HEK293T (cell line): ENCODE measurements around the gene SDHAF3.
"Not testable (repeated sequence)": the region's sequence is repeated elsewhere in the genome, so short reads cannot be mapped to it uniquely, and the experiment has no call there.

Experiments
- CTCF ChIA-PET: fragments of 350-600 bp; formaldehyde crosslinking; extraction: SDS; loops from one replicate; lab custom pipeline; 2021; ENCODE audit warnings: antibody characterized with exemption, inconsistent platforms; lab: Yijun Ruan, JAX
- POLR2A ChIA-PET: fragments of 350-600 bp; formaldehyde crosslinking; extraction: SDS; loops from one replicate; lab custom pipeline; 2020; ENCODE audit warnings: antibody characterized with exemption, inconsistent platforms; lab: Yijun Ruan, JAX
- DNase-seq: peaks from one replicate; pipeline ENCODE4 v3.0.0; 2012; ENCODE audit warnings: mixed read lengths; ENCODE audit errors: extremely low spot score
- ARNT ChIP-seq: fragments of 450-650 bp; IDR thresholded peaks from 2 replicates; pipeline ENCODE4 v1.6.1; 2017; ENCODE audit warnings: mild to moderate bottlenecking
- BHLHE40 ChIP-seq: fragments of 450-650 bp; IDR thresholded peaks from 2 replicates; pipeline ENCODE4 v1.6.1; 2016; ENCODE audit warnings: mild to moderate bottlenecking, moderate library complexity, borderline replicate concordance
- CTBP1 ChIP-seq: fragments of 450-650 bp; IDR thresholded peaks from 2 replicates; pipeline ENCODE4 v1.6.1; 2016; ENCODE audit warnings: borderline replicate concordance
- ELF4 ChIP-seq: fragments of 450-650 bp; IDR thresholded peaks from 2 replicates; pipeline ENCODE4 v1.6.1; 2017; ENCODE audit warnings: antibody characterized with exemption
- FOXA1 ChIP-seq: fragments of 450-650 bp; IDR thresholded peaks from 2 replicates; pipeline ENCODE4 v1.6.1; 2016; ENCODE audit warnings: mild to moderate bottlenecking
- FOXM1 ChIP-seq: fragments of 450-650 bp; IDR thresholded peaks from 2 replicates; pipeline ENCODE4 v1.6.1; 2017; ENCODE audit warnings: mild to moderate bottlenecking, borderline replicate concordance
- HDGF ChIP-seq: fragments of 450-650 bp; IDR thresholded peaks from 2 replicates; pipeline ENCODE4 v1.6.1; 2017; ENCODE audit warnings: antibody characterized with exemption, borderline replicate concordance
- L3MBTL2 ChIP-seq: fragments of 450-650 bp; conservative IDR thresholded peaks from 2 replicates; pipeline ENCODE4 v1.6.1; 2016; ENCODE audit warnings: mild to moderate bottlenecking
- LEF1 ChIP-seq: fragments of 450-650 bp; IDR thresholded peaks from 2 replicates; pipeline ENCODE4 v1.6.1; 2017; ENCODE audit warnings: mild to moderate bottlenecking, borderline replicate concordance
- NFRKB ChIP-seq: fragments of 450-650 bp; IDR thresholded peaks from 2 replicates; pipeline ENCODE4 v1.6.1; 2016; ENCODE audit warnings: mild to moderate bottlenecking, moderate library complexity
- PKNOX1 ChIP-seq: fragments of 450-650 bp; IDR thresholded peaks from 2 replicates; pipeline ENCODE4 v1.6.1; 2016
- SP1 ChIP-seq: fragments of 450-650 bp; IDR thresholded peaks from 2 replicates; pipeline ENCODE4 v1.6.1; 2017
- SUZ12 ChIP-seq: fragments of 450-650 bp; IDR thresholded peaks from 2 replicates; pipeline ENCODE4 v1.6.1; 2016; ENCODE audit warnings: mild to moderate bottlenecking
- TARDBP ChIP-seq: fragments of 450-650 bp; IDR thresholded peaks from 2 replicates; pipeline ENCODE4 v1.6.1; 2016
- ZNF384 ChIP-seq: fragments of 450-650 bp; IDR thresholded peaks from 2 replicates; pipeline ENCODE4 v1.6.1; 2016

SDHAF3 gene

GRCh38 chr7:97179454-97180104 lies 62.1 kb downstream of the SDHAF3 start:
- DNase-seq, result peak; percentile 59
- TF ChIP-seq FOXM1, result no peak
- TF ChIP-seq FOXA1, result no peak
- no peak for TF ChIP-seq LEF1
- TF ChIP-seq PKNOX1, result no peak
- ChIA-PET POLR2A (no interaction called here), CTCF (interaction anchor here (0.6 to 1.0 kb wide), 8 partner anchors 11 to 863 kb away, joined by 3 to 16 read pairs (median 3); no protein-coding TSS in a partner anchor)

- TF ChIP-seq LEF1 (no peak), TARDBP (no peak), PKNOX1 (no peak), NFRKB (no peak)
- no peak for DNase-seq
- ChIA-PET POLR2A (interaction anchor here (1.2 kb wide), 1 partner anchor 70 kb away, joined by 3 read pairs; the partner anchor contains the start of gene SDHAF3), CTCF (no interaction called here)
Observed at GRCh38 chr7:97187067-97187466, 69.6 kb downstream of the SDHAF3 start.

GRCh38 chr7:97196174-97196573 lies 78.7 kb downstream of the SDHAF3 start:
- DNase-seq, POLR2A ChIA-PET, CTCF ChIA-PET: not testable (repeated sequence)

- ChIA-PET POLR2A (no interaction called here), CTCF (no interaction called here)
- TF ChIP-seq SP1 (no peak), FOXA1 (no peak), TARDBP (no peak), HDGF (no peak), PKNOX1 (no peak), CTBP1 (no peak), SUZ12 (no peak), NFRKB (no peak)
- DNase-seq, result no peak
Observed at GRCh38 chr7:97198596-97198995, 81.1 kb downstream of the SDHAF3 start.

DNA sequence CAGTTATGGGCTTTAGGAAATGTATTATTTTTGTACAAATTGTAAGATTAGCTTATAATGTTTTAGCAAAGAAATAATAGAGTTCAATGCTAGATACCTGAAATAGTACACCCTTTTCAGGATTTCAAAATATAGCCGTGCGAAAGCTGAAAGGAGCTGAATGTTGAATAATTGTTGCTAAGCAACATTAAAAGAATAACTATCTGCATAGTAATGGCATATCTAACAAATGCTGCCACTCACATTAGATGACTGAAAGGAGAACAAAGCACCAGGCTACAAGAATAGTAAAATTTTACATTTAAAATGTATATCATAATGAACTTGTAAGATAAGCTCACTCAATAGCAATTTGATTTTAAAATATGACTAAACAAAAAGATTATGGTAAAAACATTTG lies 82.5 kb downstream of the SDHAF3 start:
- ChIA-PET POLR2A (no interaction called here), CTCF (no interaction called here)
- DNase-seq, result no peak
- TF ChIP-seq FOXA1, result no peak
- TF ChIP-seq LEF1, result no peak
- no peak for TF ChIP-seq ELF4
- TF ChIP-seq FOXM1, result no peak
- TF ChIP-seq ZNF384, result no peak
- no peak for TF ChIP-seq SUZ12
- TF ChIP-seq CTBP1, result no peak
- no peak for TF ChIP-seq HDGF
- TF ChIP-seq BHLHE40, result no peak
- no peak for TF ChIP-seq NFRKB
- TF ChIP-seq TARDBP, result no peak
- no peak for TF ChIP-seq ARNT
- no peak for TF ChIP-seq PKNOX1

DNA sequence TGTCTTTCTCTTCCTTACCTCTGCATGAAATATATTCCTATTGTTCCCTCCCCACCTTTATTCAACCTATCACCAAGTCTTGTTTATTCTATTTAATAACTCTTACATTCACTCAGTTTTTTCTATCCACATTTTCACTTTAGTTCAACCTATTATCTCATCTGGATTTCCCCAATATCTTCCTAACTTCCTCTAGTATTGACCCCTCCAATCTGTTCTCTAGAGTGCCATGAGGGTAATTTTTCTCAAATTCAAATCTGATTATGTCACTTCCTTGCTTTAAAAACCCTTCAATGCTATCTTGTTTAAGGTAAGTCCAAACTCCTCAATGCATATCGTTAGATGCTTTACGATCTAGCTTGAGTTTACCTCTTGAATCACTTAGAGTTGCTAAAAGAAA lies 86.5 kb downstream of the SDHAF3 start:
- ChIA-PET CTCF (no interaction called here), POLR2A (no interaction called here)
- DNase-seq, result no peak
- TF ChIP-seq L3MBTL2 (no peak), CTBP1 (no peak), BHLHE40 (no peak), LEF1 (no peak), TARDBP (no peak)

DNA sequence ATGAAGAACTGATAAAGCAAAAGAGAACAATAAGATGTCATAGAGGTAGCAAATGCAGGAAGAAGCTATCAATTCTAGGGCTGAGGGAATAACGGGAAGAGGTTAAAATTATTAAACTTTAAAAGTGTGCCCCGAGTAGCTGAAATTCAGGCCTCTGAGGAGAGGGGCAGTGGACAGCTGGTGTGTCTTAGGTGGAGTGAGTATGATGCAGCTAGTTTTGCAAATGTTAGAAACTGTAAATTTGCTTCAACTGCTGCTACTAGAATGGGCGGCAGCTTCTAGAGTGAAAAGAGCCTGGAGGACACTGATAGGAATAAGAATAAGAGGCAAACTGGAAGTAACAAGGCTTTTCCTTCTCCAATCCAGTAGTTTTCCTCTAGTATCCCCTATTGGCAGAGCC lies 87.3 kb downstream of the SDHAF3 start:
- CTCF ChIA-PET, result no interaction called here
- POLR2A ChIA-PET, result no interaction called here

More for the DNA sequence above, 87.3 kb downstream of the SDHAF3 start:
- no peak for TF ChIP-seq LEF1
- no peak for TF ChIP-seq TARDBP
- no peak for TF ChIP-seq PKNOX1
- TF ChIP-seq NFRKB, result no peak
- TF ChIP-seq FOXA1, result no peak
- no peak for TF ChIP-seq ZNF384
- DNase-seq, result no peak
